Large intestine (tissue), 3 donors: ENCODE data around the gene ZNF625. TPM values are rescaled to one million over a fixed set of nuclear protein-coding genes. Genes with fewer than 3 reads are reported as not detected.

Experiments used
- DNase-seq, 2 donors: peaks; one replicate each; pipeline versions ENCODE4 v3.0.0 to v3.0.0-alpha.2; 2013
- H3K27ac ChIP-seq: one replicate; pipeline ENCODE4 v1.5.1; 2013; ENCODE audit warnings: low read length
- H3K27me3 ChIP-seq: 2 replicates; pipeline ENCODE4 v1.6.1; 2013; ENCODE audit warnings: low read length; ENCODE audit not compliant: control insufficient read depth, insufficient read depth
- H3K36me3 ChIP-seq: 2 replicates; pipeline ENCODE4 v1.6.1; 2013; ENCODE audit warnings: low read length; ENCODE audit not compliant: control insufficient read depth, insufficient read depth
- H3K4me1 ChIP-seq: one replicate; pipeline ENCODE4 v1.6.1; 2013; ENCODE audit warnings: low read length; ENCODE audit not compliant: control insufficient read depth, insufficient read depth
- H3K4me3 ChIP-seq: one replicate; pipeline ENCODE4 v1.5.1; 2013; ENCODE audit warnings: low read length
- H3K9me3 ChIP-seq: one replicate; pipeline ENCODE4 v1.6.1; 2013; ENCODE audit warnings: mild to moderate bottlenecking, low read depth, low read length, moderate library complexity; ENCODE audit not compliant: control insufficient read depth
- WGBS: methylation state at CpG from one replicate; pipeline ENCODE4 v1.1.5; 2013; ENCODE audit warnings: low lambda C conversion rate; ENCODE audit not compliant: insufficient coverage; 5-methylcytosine and 5-hydroxymethylcytosine counted together
- polyA plus RNA-seq: library from polyadenylated mRNA; unstranded; fragments of 120-200 nt; gene quantifications from one replicate; pipeline ENCODE4 v1.2.1, GENCODE V29; 2013

The ZNF625 gene
- polyA plus RNA-seq, 1 donor, result 3.5 TPM

DNA sequence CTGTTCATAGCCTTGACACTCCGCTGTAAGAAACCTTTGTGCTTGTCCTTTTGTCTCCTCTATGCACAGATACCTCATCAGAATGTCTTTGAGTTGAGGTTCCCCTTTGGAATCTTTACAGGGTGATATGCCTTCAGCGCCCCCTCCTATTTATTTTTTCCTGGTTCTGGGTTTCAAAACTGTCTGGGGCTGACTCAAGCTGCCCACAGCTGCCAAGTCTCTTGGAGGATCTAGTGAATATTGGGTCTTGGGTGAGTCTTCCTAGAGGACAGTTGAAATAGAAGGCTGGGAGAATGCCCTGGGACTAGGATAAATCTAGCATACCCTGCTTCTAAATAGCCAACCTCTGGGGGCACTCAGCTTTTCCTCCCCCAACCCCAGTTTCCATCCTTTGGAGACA, 7.3 kb upstream of the ZNF625 start:
- Histone ChIP-seq H3K36me3 (no peaks in the 10 kb centered on the region), H3K4me3 (peak overlapping the region; percentile 99), H3K4me1 (peaks cover 6% of the 10 kb centered on the region), H3K9me3 (no peaks in the 10 kb centered on the region), H3K27me3 (no peaks in the 10 kb centered on the region), H3K27ac (peak overlapping the region; percentile 99)
- DNase-seq, result peak in 1 of 2 donors; percentile 20
- 0% methylated on average over 1 of the region's 2 CpGs for WGBS

- Histone ChIP-seq H3K27ac (peak within 1 kb of the TSS; percentile 99), H3K36me3 (no peaks in the 10 kb centered on the region), H3K4me3 (peak within 1 kb of the TSS; percentile 99), H3K27me3 (no peaks in the 10 kb centered on the region), H3K4me1 (peaks cover 6% of the 10 kb centered on the region), H3K9me3 (no peaks in the 10 kb centered on the region)
- 0% methylated on average over 3 of the region's 57 CpGs for WGBS
- DNase-seq, result peak; percentile 93 to 97
Measured at GRCh38 chr19:12162882-12163806, 6.6 kb upstream of the ZNF625 start, which contains the start of gene ZNF136. Gene ZNF136 (plus strand): TSS chr19:12163096. CDS start chr19:12163204, 108 bp downstream.

DNA sequence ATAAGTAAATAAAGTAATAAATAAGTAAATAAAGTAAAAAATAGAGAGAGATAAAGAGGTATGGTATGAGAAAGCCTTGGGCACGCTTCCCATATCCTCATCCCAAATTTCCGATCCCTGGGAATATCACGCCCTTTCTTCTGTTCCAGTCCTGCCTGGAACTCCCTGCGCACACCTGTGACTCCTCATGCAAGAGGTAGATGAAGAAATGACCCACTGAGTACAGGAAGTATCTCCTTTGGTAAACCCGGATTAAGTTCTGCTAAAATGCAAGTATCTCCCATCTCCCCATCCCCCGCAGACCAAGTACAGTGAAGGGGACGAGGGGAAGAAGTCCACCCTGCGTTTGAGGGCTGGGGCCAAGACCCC, 6.0 kb upstream of the ZNF625 start:
- Histone ChIP-seq H3K36me3 (no peaks in the 10 kb centered on the region), H3K27ac (peak overlapping the region; percentile 99), H3K27me3 (no peaks in the 10 kb centered on the region), H3K9me3 (no peaks in the 10 kb centered on the region), H3K4me3 (peak overlapping the region; percentile 99), H3K4me1 (peaks cover 6% of the 10 kb centered on the region)
- 83% methylated on average over 1 of the region's 8 CpGs for WGBS
- no peak for DNase-seq

GRCh38 chr19:12159773-12160414, 3.4 kb upstream of the ZNF625 start:
- Histone ChIP-seq H3K36me3 (no peaks in the 10 kb centered on the region), H3K4me1 (peaks cover 9% of the 10 kb centered on the region), H3K4me3 (no peak overlapping the region), H3K9me3 (no peaks in the 10 kb centered on the region), H3K27me3 (no peaks in the 10 kb centered on the region), H3K27ac (no peak overlapping the region)
- no CpG with 5 or more reads among the region's 25 CpGs for whole genome bisulfite sequencing
- no peak for DNase-seq

- H3K4me3 ChIP-seq, result peak overlapping the region; percentile 86
Measured at GRCh38 chr19:12155324-12155860, 1.1 kb downstream of the ZNF625 start.

GRCh38 chr19:12145348-12145747, 11.2 kb downstream of the ZNF625 start:
- Histone ChIP-seq H3K9me3 (peaks cover 8% of the 10 kb centered on the region), H3K27ac (no peak overlapping the region), H3K4me3 (no peak overlapping the region), H3K36me3 (peaks cover 25% of the 10 kb centered on the region), H3K27me3 (no peaks in the 10 kb centered on the region), H3K4me1 (peaks cover 6% of the 10 kb centered on the region)
- WGBS, result 100% methylated on average over 2 of the region's 8 CpGs
- no peak for DNase-seq

More at GRCh38 chr19:12155324-12155860, 1.1 kb downstream of the ZNF625 start:
- H3K27ac ChIP-seq, result no peak overlapping the region
- 7% methylated on average over 5 of the region's 11 CpGs for WGBS
- H3K27me3 ChIP-seq, result no peaks in the 10 kb centered on the region
- peaks cover 4% of the 10 kb centered on the region for H3K36me3 ChIP-seq
- H3K4me1 ChIP-seq, result peaks cover 3% of the 10 kb centered on the region
- peak in 1 of 2 donors; percentile 43 for DNase-seq
- H3K9me3 ChIP-seq, result no peaks in the 10 kb centered on the region

- Histone ChIP-seq H3K4me3 (no peak overlapping the region), H3K27ac (no peak overlapping the region), H3K4me1 (peaks cover 8% of the 10 kb centered on the region), H3K9me3 (peaks cover 9% of the 10 kb centered on the region), H3K36me3 (peaks cover 29% of the 10 kb centered on the region), H3K27me3 (no peaks in the 10 kb centered on the region)
- WGBS, result no CpG with 5 or more reads among the region's 10 CpGs
- no peak for DNase-seq
Measured at GRCh38 chr19:12141405-12141736, 15.2 kb downstream of the ZNF625 start.

DNA sequence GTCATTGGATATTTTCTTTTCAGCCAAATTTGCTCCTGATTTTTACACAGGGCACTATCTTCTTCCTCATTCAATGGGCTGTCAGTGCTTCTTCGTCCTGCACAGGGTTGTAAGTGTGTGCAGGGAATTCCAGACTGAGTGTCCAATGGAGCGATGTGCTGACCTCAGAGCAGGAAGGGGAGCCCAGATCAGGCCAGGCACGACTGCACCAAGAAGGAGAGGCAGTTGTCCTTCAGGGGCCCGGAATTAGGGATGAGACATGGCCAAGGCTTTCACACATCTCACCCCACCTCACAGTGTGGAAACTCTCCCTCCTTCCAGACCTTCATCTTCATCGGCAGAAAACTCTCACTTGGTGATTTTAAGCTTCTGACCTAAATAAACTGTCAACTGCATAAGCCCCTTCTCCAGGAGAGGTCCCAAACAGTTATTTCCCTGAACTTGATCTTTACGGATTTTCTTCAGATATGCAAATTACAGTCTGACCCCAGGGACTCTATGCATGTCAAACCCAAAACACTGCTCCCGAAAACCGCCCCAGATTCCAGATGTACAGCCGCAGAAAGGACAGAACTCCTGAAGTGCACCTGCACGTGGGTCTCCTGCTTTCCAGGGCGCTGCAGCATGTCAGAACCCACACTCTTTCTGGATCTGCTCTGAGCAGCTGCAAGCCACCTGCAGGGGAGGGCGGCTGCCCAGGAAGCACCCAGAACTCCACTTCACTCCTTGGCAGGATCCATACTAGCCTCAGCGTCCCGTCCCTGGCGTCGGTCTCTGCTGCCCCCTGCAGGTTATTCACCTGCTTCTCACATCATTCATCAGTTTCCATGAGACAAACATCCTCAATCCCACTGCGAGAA, 15.8 kb downstream of the ZNF625 start:
- H3K9me3 ChIP-seq, result peaks cover 14% of the 10 kb centered on the region
- H3K36me3 ChIP-seq, result peaks cover 27% of the 10 kb centered on the region
- peaks cover 8% of the 10 kb centered on the region for H3K4me1 ChIP-seq
- H3K27ac ChIP-seq, result peak overlapping the region; percentile 96
- H3K27me3 ChIP-seq, result no peaks in the 10 kb centered on the region
- peak overlapping the region; percentile 96 for H3K4me3 ChIP-seq
- WGBS, result 40% methylated on average over 1 of the region's 17 CpGs
- peak; percentile 85 to 88 for DNase-seq

- DNase-seq, result peak; percentile 95 to 98
- WGBS, result no CpG with 5 or more reads among the region's 49 CpGs
Measured at GRCh38 chr19:12139885-12140544, 16.5 kb downstream of the ZNF625 start, which contains the start of gene ZNF20. Gene ZNF20 (minus strand): TSS chr19:12140350. CDS start chr19:12140182, 168 bp downstream.

More at GRCh38 chr19:12139885-12140544, 16.5 kb downstream of the ZNF625 start, which contains the start of gene ZNF20:
- peaks cover 26% of the 10 kb centered on the region for H3K36me3 ChIP-seq
- peak within 1 kb of the TSS; percentile 96 for H3K27ac ChIP-seq
- peaks cover 19% of the 10 kb centered on the region for H3K9me3 ChIP-seq
- H3K27me3 ChIP-seq, result no peaks in the 10 kb centered on the region
- H3K4me3 ChIP-seq, result peak within 1 kb of the TSS; percentile 96
- H3K4me1 ChIP-seq, result peaks cover 8% of the 10 kb centered on the region
